Measurements from ENCODE around the gene NAV2. TPM values are rescaled to one million over a fixed set of nuclear protein-coding genes. Genes with fewer than 3 reads are reported as not detected.

The NAV2 gene
- total RNA-seq, 2 donors from 2014 or later, result 26.4 to 35.5 TPM

- H3K27me3 ChIP-seq, result no peaks in the 10 kb centered on the region
- peaks cover 27% of the 10 kb centered on the region for H3K4me1 ChIP-seq
- ATAC-seq, result no peak
- intact Hi-C loops (cut with DNase I), result no loop called here
- H3K36me3 ChIP-seq (replicated peaks in 1 of 2; ENCODE audit: insufficient read depth in 1 of 2, low read depth in 2 of 2), result no peaks in the 10 kb centered on the region
- DNase-seq, result no peak
- WGBS, 2 donors, result 71 to 90% methylated on average over 1 of the region's 1 CpG
- H3K9me3 ChIP-seq, result no peaks in the 10 kb centered on the region
- H3K27ac ChIP-seq, result no peak overlapping the region
- no peak overlapping the region for H3K4me3 ChIP-seq
- TF ChIP-seq POLR2A (IDR thresholded peaks at IDR 0.05) (no peak), CTCF (IDR thresholded peaks at IDR 0.05) (no peak)
These were observed 203.2 kb downstream of the NAV2 start for GRCh38 chr11:19915808-19916207.

GRCh38 chr11:19917069-19917468, 204.4 kb downstream of the NAV2 start:
- 89 to 100% methylated on average over 1 of the region's 1 CpG for WGBS, 2 donors
- H3K27me3 ChIP-seq, result no peaks in the 10 kb centered on the region
- no peak for ATAC-seq
- no peak overlapping the region for H3K4me3 ChIP-seq
- peaks cover 24% of the 10 kb centered on the region for H3K4me1 ChIP-seq
- no peak overlapping the region for H3K27ac ChIP-seq
- no peaks in the 10 kb centered on the region for H3K9me3 ChIP-seq
- intact Hi-C loops (cut with DNase I), result no loop called here
- TF ChIP-seq CTCF (IDR thresholded peaks at IDR 0.05) (no peak), POLR2A (IDR thresholded peaks at IDR 0.05) (no peak)
- H3K36me3 ChIP-seq (replicated peaks in 1 of 2; ENCODE audit: insufficient read depth in 1 of 2, low read depth in 2 of 2), result no peaks in the 10 kb centered on the region
- no peak for DNase-seq

- no peaks in the 10 kb centered on the region for H3K36me3 ChIP-seq (replicated peaks in 1 of 2; ENCODE audit: insufficient read depth in 1 of 2, low read depth in 2 of 2)
- no peak for DNase-seq
- no peak for TF ChIP-seq CTCF (IDR thresholded peaks at IDR 0.05)
- no peak for TF ChIP-seq POLR2A (IDR thresholded peaks at IDR 0.05)
- peaks cover 17% of the 10 kb centered on the region for H3K4me1 ChIP-seq
- H3K27me3 ChIP-seq, result no peaks in the 10 kb centered on the region
- intact Hi-C loops (cut with DNase I), result no loop called here
- no peak overlapping the region for H3K27ac ChIP-seq
- 95 to 99% methylated on average over 5 of the region's 5 CpGs for WGBS, 2 donors
- no peak overlapping the region for H3K4me3 ChIP-seq
- no peak for ATAC-seq
- H3K9me3 ChIP-seq, result no peaks in the 10 kb centered on the region
These were observed 205.8 kb downstream of the NAV2 start for GRCh38 chr11:19918302-19919049.

GRCh38 chr11:19919050-19919561, 206.5 kb downstream of the NAV2 start:
- Histone ChIP-seq H3K27ac (peak overlapping the region in 2 of 4 donors; percentile 11 to 63), H3K4me3 (no peak overlapping the region), H3K27me3 (no peaks in the 10 kb centered on the region), H3K36me3 (replicated peaks in 1 of 2; ENCODE audit: insufficient read depth in 1 of 2, low read depth in 2 of 2) (no peaks in the 10 kb centered on the region), H3K4me1 (peaks cover 11% of the 10 kb centered on the region), H3K9me3 (no peaks in the 10 kb centered on the region)
- peak; percentile 99 for ATAC-seq
- intact Hi-C loops (cut with DNase I), result no loop called here
- 64 to 70% methylated on average over 7 of the region's 7 CpGs for WGBS, 2 donors
- peak; percentile 50 to 89 (median 60) for DNase-seq
- no peak for TF ChIP-seq CTCF (IDR thresholded peaks at IDR 0.05)
- no peak for TF ChIP-seq POLR2A (IDR thresholded peaks at IDR 0.05)

GRCh38 chr11:19920982-19921381, 208.3 kb downstream of the NAV2 start:
- TF ChIP-seq POLR2A (IDR thresholded peaks at IDR 0.05) (no peak), CTCF (IDR thresholded peaks at IDR 0.05) (no peak)
- Histone ChIP-seq H3K27ac (no peak overlapping the region), H3K27me3 (no peaks in the 10 kb centered on the region), H3K9me3 (no peaks in the 10 kb centered on the region), H3K36me3 (replicated peaks in 1 of 2; ENCODE audit: insufficient read depth in 1 of 2, low read depth in 2 of 2) (no peaks in the 10 kb centered on the region), H3K4me3 (no peak overlapping the region), H3K4me1 (peaks cover 11% of the 10 kb centered on the region)
- WGBS, 2 donors, result 59 to 64% methylated on average over 2 of the region's 2 CpGs
- intact Hi-C loops (cut with DNase I), result no loop called here
- no peak for ATAC-seq
- no peak for DNase-seq

All from body of pancreas (tissue), 4 donors.